ENCODE data around the gene PRKAG2. TPM values are rescaled to one million over a fixed set of nuclear protein-coding genes. Genes with fewer than 3 reads are reported as not detected.

The PRKAG2 gene
- total and polyA plus RNA-seq, 4 donors = 3.6 to 25.1 (median 16.8) TPM

DNA sequence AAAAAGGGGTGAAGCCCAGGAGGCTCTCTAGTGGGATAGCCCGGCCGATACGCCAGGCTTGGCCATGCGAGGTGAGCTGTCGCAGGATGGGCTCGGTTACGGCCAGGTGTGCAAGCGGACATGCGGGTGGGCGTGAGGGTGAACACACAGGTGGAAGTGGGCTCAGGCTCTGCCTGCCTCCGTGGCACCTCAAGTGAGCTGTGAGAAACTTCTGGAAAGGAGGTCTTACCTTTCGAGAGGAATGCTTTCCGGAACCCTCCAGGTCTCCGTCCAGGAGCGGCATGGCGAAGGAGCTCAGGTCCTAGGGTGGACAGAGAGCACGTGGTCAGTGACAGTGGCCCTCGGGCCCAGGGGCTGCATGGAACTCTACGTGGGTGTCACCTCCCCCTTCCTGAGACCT, 90.7 kb downstream of the PRKAG2 start:
- WGBS = 96% methylated on average over 19 of the region's 19 CpGs
- Histone ChIP-seq H3K9me3 (ENCODE audit: control insufficient read depth in 4 of 4, low read length in 3 of 4) (no peaks in the 10 kb centered on the region), H3K27ac (ENCODE audit: low read depth in 1 of 2, low read length in 2 of 2) (peak overlapping the region in 1 of 2 donors; percentile 2), H3K4me3 (ENCODE audit: low read depth in 1 of 3, low read length in 3 of 3) (no peak overlapping the region), H3K4me1 (ENCODE audit: control insufficient read depth in 4 of 4, insufficient read depth in 4 of 4, low read length in 3 of 4) (peaks cover 5 to 42% (median 26%) of the 10 kb centered on the region in 4 donors), H3K9ac (ENCODE audit: low read depth in 1 of 2, low read length in 2 of 2) (no peak overlapping the region), H3K36me3 (ENCODE audit: control insufficient read depth in 4 of 4, insufficient read depth in 3 of 4, low read depth in 1 of 4, low read length in 3 of 4) (no peaks in the 10 kb centered on the region), H3K27me3 (ENCODE audit: control insufficient read depth in 4 of 4, insufficient read depth in 4 of 4, low read length in 3 of 4) (no peaks in the 10 kb centered on the region)
- TF ChIP-seq EGR1 (IDR thresholded peaks at IDR 0.05; ENCODE audit: low read depth in 2 of 2) = no peak
- no peak for TF ChIP-seq SP1 (IDR thresholded peaks at IDR 0.05)
- no peak for TF ChIP-seq RAD21 (IDR thresholded peaks at IDR 0.05)
- no peak for TF ChIP-seq CTCF (IDR thresholded peaks at IDR 0.05; ENCODE audit: low read depth, low read length, missing input control)
- TF ChIP-seq TAF1 (conservative IDR thresholded peaks at IDR 0.05) = no peak
- no peak for TF ChIP-seq HNF4A (conservative IDR thresholded peaks at IDR 0.05)
- no peak for TF ChIP-seq ATF3 (IDR thresholded peaks at IDR 0.05)
- TF ChIP-seq, protein P1, sequence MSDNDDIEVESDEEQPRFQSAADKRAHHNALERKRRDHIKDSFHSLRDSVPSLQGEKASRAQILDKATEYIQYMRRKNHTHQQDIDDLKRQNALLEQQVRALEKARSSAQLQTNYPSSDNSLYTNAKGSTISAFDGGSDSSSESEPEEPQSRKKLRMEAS (IDR thresholded peaks at IDR 0.05) = no peak
- TF ChIP-seq FOXA1 (IDR thresholded peaks at IDR 0.05) = no peak
- TF ChIP-seq, protein P2, sequence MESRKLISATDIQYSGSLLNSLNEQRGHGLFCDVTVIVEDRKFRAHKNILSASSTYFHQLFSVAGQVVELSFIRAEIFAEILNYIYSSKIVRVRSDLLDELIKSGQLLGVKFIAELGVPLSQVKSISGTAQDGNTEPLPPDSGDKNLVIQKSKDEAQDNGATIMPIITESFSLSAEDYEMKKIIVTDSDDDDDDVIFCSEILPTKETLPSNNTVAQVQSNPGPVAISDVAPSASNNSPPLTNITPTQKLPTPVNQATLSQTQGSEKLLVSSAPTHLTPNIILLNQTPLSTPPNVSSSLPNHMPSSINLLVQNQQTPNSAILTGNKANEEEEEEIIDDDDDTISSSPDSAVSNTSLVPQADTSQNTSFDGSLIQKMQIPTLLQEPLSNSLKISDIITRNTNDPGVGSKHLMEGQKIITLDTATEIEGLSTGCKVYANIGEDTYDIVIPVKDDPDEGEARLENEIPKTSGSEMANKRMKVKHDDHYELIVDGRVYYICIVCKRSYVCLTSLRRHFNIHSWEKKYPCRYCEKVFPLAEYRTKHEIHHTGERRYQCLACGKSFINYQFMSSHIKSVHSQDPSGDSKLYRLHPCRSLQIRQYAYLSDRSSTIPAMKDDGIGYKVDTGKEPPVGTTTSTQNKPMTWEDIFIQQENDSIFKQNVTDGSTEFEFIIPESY (IDR thresholded peaks at IDR 0.05) = no peak
- TF ChIP-seq YY1 (IDR thresholded peaks at IDR 0.05) = no peak
- TF ChIP-seq GABPA (IDR thresholded peaks at IDR 0.05 in 1 of 2, conservative IDR thresholded peaks at IDR 0.05 in 1 of 2) = no peak
- TF ChIP-seq JUND (IDR thresholded peaks at IDR 0.05) = no peak
- no peak for TF ChIP-seq FOXA2 (IDR thresholded peaks at IDR 0.05)
- no peak for TF ChIP-seq NR2F2 (IDR thresholded peaks at IDR 0.05)
- no peak for TF ChIP-seq HNF4G (IDR thresholded peaks at IDR 0.05)
- TF ChIP-seq RXRA (IDR thresholded peaks at IDR 0.05) = no peak
- TF ChIP-seq, protein P3, sequence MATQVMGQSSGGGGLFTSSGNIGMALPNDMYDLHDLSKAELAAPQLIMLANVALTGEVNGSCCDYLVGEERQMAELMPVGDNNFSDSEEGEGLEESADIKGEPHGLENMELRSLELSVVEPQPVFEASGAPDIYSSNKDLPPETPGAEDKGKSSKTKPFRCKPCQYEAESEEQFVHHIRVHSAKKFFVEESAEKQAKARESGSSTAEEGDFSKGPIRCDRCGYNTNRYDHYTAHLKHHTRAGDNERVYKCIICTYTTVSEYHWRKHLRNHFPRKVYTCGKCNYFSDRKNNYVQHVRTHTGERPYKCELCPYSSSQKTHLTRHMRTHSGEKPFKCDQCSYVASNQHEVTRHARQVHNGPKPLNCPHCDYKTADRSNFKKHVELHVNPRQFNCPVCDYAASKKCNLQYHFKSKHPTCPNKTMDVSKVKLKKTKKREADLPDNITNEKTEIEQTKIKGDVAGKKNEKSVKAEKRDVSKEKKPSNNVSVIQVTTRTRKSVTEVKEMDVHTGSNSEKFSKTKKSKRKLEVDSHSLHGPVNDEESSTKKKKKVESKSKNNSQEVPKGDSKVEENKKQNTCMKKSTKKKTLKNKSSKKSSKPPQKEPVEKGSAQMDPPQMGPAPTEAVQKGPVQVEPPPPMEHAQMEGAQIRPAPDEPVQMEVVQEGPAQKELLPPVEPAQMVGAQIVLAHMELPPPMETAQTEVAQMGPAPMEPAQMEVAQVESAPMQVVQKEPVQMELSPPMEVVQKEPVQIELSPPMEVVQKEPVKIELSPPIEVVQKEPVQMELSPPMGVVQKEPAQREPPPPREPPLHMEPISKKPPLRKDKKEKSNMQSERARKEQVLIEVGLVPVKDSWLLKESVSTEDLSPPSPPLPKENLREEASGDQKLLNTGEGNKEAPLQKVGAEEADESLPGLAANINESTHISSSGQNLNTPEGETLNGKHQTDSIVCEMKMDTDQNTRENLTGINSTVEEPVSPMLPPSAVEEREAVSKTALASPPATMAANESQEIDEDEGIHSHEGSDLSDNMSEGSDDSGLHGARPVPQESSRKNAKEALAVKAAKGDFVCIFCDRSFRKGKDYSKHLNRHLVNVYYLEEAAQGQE (IDR thresholded peaks at IDR 0.05) = no peak
- DNase-seq (ENCODE audit: low spot score) = no peak
